Keratinocyte (primary cell): Measurements from ENCODE around the gene DDB1.

Experiments used
- EZH2 ChIP-seq: IDR thresholded peaks from one replicate; pipeline ENCODE4 v1.6.1; 2012; ENCODE audit warnings: inconsistent platforms, mild to moderate bottlenecking, low read length, moderate library complexity
- TF ChIP-seq, protein P1 (sequence below), 3 experiments: IDR thresholded peaks in 1 of 3; conservative IDR thresholded peaks in 1 of 3; optimal IDR thresholded peaks in 1 of 3; 2 replicates in 2 of 3; 3 replicates in 1 of 3; pipeline versions ENCODE3 to v1.5.1; 2011; ENCODE audit warnings: low read length in 3 of 3, mild to moderate bottlenecking in 3 of 3, moderate library complexity in 2 of 3, control low read depth in 1 of 3, inconsistent platforms in 1 of 3; ENCODE audit not compliant: insufficient read depth in 2 of 3; ENCODE audit errors: extremely low read depth in 1 of 3

GRCh38 chr11:61380884-61381283 lies 48.0 kb upstream of the DDB1 start:
- TF ChIP-seq, protein P1, sequence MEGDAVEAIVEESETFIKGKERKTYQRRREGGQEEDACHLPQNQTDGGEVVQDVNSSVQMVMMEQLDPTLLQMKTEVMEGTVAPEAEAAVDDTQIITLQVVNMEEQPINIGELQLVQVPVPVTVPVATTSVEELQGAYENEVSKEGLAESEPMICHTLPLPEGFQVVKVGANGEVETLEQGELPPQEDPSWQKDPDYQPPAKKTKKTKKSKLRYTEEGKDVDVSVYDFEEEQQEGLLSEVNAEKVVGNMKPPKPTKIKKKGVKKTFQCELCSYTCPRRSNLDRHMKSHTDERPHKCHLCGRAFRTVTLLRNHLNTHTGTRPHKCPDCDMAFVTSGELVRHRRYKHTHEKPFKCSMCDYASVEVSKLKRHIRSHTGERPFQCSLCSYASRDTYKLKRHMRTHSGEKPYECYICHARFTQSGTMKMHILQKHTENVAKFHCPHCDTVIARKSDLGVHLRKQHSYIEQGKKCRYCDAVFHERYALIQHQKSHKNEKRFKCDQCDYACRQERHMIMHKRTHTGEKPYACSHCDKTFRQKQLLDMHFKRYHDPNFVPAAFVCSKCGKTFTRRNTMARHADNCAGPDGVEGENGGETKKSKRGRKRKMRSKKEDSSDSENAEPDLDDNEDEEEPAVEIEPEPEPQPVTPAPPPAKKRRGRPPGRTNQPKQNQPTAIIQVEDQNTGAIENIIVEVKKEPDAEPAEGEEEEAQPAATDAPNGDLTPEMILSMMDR (optimal IDR thresholded peaks at IDR 0.05 in 1 of 3, IDR thresholded peaks at IDR 0.05 in 1 of 3, conservative IDR thresholded peaks at IDR 0.05 in 1 of 3; ENCODE audit: extremely low read depth in 1 of 3, insufficient read depth in 2 of 3, low read length in 3 of 3) = no peak
- TF ChIP-seq EZH2 = no peak
